HT-29 (cell line): Measurements from ENCODE around the gene ZIC1. TPM values are rescaled to one million over a fixed set of nuclear protein-coding genes. Genes with fewer than 3 reads are reported as not detected.
A peak's percentile ranks its signal among the peaks of the same experiment; 100 is the strongest.

Experiments
- DNase-seq: peaks from one replicate; pipeline ENCODE4 v3.0.0-alpha.2; 2015; ENCODE audit warnings: low spot score
- total RNA-seq: library from RNA; depleted of rRNA; stranded (reverse); fragments of >200 nt; shearing (Covaris generic); gene quantifications from 2 replicates; pipeline ENCODE4 v1.2.3, GENCODE V29; 2014

ZIC1 gene
- total RNA-seq, 1 experiment from 2014 or later = not detected

DNA sequence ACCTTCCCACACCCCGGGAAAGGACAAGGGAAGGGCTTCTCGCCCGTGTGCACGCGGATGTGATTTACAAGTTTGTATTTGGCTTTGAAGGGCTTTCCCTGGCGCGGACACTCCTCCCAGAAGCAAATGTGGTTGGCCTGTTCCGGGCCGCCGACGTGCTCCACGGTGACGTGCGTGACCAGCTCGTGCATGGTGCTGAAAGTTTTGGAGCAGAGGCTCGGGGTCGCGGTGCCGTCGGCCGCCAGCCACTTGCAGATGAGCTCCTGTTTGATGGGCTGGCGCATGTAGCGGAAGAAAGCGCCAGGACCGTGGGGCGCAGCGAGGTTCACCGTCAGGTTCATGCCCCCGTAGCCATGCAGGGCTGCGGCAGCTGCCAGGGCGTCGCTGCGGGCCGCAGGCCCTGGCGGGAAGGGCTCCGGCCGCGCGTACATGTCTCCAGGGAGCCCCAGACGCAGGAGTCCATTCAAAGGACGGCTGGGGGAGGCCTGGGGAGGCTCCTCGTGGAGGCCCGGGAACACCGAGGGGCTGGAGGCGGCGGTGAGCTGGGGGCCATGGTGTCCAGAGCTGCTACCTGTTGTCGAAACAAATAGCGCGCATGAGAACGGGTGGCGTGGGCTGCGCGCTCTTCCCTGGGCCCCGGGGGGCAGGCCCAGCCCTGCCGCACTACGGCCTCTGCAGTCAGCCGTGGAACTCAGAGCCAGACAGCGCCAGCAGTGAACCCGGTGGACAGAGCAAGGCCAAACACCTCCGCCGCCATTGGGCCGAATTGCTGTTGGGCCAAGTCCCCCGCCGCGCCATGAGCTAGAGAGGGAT is 13.1 kb upstream of the ZIC1 start:
- no peak for DNase-seq

DNA sequence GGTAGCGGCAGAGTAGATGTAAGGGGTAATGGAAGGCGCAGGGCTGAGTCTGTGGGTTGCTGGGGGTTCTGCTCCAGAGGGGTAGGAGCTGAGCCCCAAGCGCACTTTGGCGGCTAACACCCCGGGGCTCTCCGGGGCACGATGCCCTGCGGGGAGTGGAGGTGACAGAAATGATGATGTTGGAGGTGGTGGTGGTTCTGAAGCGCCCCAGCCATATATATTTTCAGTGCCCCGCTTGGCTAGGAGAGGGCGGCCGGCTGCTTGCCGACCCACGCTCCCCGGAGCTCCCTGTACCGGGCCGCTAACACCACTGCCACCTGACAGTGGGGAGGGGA is 12.5 kb upstream of the ZIC1 start:
- no peak for DNase-seq

DNA sequence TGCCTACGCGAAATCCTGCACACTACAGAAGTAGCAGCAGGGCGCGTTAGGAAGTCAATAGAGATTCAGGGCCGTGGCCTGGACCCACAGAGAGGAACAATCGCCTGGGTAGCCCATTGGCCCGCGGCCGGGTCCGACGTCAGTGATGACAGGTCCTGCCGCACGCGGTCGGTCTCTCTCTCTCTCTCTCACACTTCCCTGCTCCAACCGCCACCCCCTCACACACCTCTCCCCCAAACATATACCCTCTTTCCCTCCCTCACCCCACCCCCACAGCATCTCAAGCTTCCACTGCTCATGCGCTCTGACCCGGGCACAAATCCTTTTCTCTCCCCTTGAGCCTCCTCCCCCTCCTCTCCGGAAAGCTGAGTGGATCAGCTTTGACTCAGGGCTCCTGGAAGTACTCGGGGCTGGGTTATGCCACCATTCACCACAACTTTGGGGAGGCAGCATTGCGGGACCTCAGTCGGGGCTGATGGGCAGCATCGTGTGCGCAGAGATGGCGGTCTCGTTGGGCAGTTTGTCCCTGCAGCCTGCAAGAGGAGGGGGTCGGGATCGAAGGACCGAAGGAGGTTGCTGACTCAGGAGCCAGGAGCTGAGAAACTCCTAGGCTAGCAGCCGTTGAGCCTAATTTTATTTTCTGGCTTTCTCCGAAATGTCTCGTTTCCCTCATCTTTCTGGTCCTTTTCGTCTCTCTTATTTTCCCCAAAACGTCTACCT is 11.8 kb upstream of the ZIC1 start:
- no peak for DNase-seq

DNA sequence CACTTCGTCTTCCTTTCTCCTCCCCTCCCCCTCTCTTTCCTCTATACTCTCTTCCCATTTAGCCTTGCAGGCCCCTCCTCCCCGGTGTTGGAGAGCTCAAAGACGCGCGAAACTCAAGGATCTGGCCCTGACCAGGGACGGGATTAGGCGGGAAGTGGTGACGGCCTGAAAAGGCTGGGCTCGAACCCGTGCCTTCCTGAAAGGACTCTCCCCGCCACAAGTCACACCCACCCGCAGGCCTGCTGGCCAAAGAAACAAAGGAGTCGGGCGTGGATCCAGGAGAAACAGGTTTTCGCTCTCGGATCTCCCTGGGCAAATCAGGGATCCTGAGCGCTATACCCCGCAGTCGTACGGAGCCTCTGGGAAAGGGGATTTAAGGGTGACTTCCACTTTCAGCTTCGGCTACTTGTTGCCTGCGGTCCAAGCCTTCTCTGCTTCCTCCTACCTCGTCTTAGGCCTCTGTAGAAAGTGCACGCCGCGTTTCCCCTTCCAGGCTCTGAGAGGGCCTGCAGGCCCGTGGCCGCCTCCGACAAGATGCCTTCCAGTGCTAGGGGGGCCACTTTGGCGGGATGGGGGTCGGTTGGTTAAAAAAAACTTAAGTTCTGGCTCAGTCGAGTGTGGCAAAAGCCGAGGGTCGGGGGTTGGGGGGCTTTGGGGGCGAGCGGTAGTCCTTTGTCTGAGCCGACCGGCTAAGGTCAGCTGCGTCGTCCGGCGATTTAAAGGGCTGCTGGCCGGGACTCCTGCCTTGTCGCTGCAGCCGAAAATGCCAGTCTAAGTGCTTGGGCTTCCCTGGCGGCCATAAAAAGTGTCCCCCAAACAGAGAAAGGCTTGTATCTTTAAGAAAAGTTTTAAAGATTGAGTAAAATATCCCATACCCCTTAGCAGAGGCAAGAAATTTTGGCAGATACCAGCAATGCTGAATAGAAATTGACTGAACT is 11.0 kb upstream of the ZIC1 start:
- DNase-seq = no peak

DNA sequence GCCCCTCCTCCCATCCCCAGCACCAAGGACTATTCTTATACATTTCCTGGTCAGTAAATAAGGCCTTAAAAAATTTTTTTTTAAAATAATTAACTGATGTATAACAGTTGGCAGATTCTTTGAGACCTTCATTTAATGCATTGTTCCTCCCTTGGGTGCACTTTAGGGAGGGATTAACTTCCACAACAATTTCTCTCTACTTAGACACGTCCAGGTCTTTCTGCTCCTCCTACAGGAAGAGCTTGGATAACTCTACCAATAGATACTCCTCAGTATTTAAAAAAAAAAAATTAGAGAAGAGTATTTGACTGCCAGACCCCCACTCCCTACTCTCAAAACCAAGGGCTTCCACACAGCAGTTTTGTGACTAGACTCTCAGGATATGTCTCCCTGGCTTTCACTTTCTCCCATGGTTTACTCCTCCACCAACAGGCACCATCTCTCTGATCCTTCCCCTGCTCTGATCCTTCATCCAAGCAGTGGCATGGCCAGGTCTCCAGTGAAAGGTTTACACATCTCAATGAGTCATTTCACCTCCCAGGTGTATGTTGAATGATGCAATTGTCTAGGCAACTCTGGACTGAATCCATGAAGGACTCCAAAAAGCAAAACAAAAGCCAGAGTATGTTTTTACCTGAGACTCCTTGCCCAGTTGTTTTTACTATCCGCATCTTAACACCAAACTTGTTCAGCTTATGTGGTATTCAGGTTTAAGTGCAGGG is 10.2 kb upstream of the ZIC1 start:
- DNase-seq = peak; percentile 20

DNA sequence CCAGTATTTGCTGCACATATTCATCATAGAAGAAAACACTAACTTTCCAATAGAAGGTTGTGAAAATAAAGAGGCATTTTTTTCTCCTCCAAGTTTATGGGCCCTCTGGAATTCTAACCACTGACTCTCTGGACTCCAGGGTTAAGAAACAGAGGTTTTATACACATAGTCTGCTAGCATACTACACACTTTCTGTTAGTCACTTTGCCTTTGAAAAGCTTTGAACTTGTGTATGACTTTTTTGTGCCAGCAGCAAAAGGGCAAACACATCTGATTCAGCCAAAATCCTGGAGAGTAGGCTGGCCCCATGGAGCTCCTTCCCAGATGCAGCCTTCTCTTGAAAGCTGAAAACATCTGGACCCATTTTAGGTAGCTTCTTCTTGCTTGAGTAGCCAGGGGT is 9.1 kb upstream of the ZIC1 start:
- DNase-seq = no peak

DNA sequence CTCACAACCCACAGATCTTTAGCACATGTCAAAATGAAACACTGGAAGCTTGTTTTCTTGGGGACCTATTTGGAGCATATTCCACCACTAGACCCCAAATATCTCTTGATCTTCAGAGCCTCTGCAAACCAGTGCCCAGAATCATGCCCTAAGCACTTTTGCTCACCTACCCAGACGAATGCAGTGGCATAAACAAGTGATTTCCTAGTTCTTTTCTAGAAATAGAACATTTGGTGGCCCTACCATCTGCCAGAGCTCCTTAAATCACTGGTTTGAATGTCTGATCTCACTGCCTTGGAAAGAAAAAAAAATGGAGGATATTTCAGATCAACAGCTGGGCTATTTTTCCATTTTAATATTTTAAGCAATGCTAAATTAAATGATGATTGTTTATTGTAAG is 8.2 kb upstream of the ZIC1 start:
- DNase-seq = no peak

DNA sequence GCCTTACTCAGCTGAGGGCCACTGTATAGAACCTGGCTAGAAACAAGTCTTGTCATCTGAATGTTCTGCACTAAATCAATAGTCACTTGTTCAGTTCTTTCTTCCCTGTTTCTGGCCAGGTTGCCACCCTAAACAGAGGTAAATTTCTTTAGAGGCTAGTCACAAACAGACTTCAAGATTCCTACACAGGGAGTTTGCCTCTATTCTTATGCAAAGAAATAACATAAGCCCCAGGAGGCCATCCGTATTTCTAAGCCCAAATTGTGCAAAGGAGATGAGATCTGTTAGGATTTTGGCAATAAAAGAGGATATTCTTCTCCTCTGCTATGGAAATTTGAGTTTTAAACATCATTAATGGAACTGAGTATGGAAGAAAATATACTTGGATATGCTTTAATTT is 7.7 kb upstream of the ZIC1 start:
- no peak for DNase-seq

DNA sequence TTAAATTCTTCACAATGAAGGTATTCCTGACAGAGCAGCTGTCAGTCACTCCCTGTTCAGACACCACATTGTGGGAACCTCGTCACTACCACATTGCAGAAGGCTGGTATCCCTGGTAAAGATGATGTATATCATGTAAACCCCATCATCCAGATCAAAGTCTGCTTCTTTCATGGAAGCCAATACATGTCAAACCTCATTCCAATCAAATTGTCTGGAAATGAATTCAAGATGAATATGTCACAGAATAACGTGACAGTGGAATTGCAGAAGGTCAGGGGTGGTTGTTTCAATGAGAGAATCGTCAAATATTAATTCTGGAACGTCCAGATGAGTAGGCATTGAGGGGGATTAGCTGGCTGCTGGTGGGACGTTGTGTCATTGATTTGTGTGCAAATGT is 7.0 kb upstream of the ZIC1 start:
- no peak for DNase-seq

DNA sequence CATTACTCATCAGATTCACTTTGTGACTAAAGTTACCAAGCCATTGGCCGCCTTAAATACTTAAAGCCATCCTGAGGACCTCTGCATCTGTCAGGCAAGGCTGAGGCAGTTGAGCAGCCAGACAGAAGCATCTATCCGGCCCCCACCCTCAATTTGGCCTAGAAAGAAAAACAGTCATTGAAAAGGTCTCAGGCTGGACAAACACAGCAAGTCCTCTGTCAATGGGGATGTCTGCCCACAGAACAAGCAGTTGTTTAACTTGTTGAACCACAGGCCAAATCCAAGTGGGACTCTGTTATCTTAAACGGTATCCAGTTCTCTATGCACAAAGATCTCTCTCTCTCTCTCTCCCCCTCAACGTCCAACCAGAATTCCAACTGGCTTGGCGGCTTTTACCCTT is 5.7 kb upstream of the ZIC1 start:
- no peak for DNase-seq

DNA sequence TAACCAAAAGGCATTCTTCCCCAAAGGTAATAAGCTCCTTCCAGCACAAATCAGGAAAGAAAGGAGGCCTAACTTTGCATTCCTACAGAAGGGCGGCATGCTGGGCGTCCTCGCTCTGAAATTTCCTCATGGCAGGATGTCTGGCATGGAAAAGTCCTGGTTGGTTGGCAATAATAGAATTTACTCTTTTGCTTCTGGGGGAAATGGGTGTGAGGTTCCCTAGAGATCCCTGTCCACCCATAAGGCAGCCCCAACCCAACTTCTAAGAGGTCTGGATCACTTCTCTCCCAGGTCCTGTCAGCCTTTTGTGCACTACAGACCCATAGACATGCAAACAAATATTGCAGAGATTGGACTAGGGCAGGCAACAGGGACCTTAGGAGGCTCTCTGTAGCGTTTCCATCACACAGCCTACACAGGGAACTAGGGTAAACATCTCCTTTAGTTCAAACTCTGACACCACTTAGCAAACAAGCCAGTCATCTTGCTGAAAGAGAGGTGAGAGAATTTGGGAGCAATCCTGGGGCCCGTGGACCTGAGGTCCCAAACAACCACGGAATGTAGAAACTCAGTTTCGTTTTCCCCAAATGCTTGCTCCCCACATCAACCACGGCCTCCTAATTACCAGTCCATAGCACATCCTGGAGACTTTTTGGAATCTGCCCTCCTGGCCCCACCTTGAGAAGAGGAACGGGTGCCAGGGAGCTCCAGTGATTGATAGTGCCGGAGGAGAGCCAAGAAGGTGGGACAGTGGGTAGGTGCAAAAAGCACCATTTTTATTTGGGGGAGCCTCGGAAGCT is 5.0 kb upstream of the ZIC1 start:
- no peak for DNase-seq

DNA sequence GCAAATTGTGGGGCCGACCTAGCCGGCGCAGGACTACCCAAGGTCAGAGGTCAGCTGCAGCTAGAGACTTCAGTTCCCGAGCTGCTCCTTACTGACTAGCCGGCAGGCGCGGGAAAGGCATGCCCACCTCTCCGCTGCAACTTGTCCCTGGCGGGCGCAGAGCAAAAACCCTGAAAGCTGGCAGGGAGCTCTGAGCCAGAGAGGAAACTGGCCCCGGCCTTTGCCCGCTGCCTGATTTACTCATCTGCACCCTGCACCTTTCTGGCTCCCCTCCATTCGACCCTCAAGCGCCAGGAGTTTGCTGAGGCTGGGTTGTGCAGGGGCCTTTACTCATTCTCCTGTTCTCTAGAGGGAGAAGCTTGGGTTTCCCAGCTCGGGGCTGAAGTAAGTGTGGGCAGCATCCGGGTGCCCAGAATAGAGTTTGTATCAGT is 4.3 kb upstream of the ZIC1 start:
- no peak for DNase-seq

DNA sequence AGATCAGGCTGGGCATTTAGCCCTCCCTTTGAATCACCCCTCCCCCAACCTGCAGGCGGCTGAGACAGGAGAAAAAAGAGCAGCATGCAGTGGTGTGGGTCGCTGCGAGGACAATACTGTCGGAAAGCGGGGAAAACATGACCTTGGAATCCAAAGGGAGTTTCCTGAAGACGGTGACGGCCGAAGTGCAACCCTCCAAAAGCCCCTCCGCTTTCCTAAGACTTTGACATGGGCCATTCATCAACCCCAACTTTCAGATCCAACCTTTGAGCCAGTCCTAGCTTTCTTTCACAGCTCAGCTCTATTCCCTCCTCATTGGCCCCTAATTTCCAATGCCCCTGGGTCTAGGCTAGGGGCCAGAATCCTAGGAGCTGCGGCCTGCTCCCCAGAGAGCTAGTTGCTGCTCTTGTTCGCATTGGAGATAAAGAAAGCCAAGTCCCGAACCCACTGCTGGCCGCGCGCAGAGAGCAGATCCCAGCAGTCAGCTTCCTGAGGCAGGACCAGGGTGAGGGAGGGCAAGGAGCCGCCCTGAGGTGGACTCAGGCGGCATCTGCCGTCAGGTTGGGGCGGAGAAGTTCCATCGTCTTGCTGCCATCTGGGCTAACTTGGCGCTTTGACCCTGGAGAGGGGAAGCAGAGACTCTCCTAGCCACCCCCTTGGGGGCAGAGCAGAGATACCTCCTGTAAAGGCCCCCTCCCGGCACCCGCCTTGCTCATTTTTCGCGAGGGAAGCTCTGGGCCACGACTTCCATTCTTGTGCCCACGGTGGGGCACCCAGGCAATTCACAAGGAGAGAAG is 3.7 kb upstream of the ZIC1 start:
- DNase-seq = no peak

DNA sequence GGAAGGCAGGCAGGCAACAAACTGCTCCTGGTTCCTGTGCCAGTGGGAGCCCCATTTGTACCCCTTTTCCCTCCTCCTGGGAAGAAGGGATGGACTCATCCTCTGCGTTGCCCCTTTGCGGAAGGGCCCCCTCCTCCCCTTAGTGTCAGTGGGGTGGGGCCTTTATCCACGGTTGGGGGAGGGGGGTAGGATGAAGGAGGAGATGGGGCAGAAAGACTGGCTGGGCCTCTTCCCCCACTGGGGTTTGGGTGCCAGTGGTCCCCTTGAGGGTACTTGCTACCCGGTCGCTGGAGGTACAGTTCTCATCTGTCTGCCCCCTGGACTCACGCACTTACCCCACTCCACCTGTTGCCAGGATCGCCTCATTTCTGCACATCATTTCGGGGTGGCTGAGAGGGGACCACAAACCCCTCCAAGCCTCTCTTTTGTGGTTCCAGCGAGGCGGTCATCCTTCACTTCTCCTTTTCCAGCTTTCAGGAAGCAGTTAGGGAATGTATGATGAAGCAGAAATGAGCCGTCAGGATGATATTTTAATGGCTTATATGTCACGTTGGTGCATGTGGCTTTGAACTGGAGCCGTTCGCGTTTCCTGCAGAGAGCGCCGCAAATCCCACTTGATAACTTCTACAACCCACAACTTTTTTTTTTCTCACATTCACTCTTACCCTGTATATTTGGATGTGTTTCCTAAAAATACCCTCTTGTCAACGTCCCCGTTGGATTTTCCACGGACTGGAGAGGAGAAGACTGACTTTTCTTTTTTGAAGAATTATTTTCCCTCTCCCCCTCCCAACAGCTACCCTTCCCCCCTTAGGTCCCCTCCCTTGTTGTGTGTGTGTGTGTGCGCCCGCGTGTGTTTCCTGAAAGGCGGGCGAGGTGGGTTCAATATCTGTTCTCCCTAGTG is 2.9 kb upstream of the ZIC1 start, which contains the start of gene ZIC4:
ZIC4 (minus strand) TSS at position 516 of the 904 bp plus-strand sequence. CDS start 3,746 bp downstream, outside the sequence.
- no peak for DNase-seq

DNA sequence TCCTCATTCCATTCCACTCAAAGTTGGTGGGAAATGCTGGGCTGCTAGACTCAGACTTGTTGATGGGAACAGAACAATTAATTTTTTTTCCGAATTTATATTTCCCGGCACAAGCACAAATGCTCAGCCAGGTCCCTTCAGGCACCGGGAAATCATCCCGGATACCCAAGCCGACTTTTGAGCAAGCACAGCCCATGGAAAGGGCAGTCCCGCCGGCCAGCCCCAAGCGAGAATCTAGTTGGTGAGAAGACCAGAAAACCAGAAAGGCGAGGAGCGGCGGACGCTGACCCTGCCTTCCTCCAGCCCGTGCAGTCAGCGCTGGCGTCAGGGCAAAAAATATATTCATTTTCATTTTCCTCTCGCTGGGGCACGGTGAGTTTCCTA is 2.1 kb upstream of the ZIC1 start:
- no peak for DNase-seq

DNA sequence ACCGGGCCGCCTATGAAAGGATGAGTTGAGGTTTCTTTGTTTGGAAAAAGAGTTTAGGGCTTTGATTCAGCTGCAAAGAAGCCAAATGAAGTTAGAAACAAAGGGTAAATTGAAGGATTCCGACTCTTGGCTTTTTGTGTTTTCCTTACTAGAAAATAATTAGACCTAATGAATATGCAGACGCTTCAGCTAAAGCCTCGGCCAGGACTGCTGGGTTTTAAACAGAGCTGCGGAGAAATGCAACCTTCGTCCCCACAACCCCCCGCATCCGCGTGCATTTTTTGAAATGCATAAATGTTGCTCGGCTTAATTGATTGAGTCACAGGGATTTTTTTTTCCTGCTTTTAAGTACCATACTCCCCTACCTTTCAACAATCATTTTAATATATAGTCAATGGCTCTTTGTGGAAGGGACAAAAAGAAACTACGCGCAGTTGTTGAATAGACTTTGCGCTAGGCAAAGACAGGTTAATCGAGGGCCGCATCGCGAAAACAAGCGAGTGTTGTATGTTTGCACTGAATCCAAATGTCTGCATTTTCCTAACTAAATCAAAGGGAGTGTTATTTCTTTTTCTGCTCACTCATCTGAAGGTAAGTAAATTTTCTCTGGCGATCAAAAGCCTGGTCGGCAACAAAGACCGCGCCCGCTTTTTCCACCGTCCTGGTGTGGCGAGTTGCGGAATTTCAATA is 1.5 kb upstream of the ZIC1 start:
- DNase-seq = no peak

DNA sequence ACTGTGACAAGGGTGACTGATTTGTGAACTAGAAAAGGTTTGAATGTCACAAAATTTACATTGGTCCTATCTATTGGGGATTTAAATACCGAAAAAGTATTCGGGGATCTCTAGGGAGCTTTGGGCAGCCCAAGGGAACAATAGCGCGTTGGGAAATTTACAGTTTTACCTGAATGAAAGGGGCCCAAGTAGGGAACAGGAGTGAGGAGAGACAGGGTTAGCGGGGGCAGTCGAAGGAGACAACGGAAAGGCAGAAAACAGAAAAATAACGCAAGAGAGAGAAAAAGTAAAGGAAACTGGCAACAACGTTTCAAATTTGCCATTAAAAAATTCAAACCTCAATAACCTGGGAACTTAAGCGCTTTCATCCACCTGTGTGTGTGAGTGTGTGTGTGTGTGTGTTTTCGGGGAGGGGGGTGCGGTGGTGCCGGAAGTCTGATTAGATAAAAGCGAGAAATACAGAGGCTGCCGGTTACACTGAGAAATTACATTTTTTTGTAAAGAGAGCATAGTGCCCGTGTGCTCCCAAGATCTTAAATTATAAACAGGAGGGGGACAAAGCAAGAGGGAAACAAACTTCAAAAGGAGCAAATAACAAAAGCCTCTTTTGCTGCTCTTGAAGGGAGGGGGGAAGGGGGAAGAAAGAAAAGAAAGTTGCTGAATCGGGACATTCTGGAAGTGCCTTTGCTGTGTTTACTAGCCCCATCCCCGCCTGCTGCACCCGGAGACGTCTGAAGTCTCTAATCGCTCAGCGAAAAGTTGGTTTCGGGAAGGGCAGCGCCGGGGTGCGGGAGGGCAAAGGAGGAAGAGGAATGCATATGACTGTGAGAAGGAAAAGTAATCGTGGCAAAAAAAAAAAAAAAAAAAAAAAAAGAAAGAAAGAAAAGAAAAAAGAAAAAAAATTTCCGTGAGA is 721 bp upstream of the ZIC1 start:
- DNase-seq = no peak
